Endothelial cell of umbilical vein (primary cell): ENCODE data around the gene ABHD8. TPM values are rescaled to one million over a fixed set of nuclear protein-coding genes. Genes with fewer than 3 reads are reported as not detected.

ENCODE experiments used
- BruUV-seq: library from RNA; stranded (reverse); fragments of 400-500 nt; replicated peaks from 2 replicates; lab custom pipeline; 2021; lab: Mats Ljungman, UMichigan
- CTCF ChIA-PET: fragments of 300-600, 350-600 bp; sonication (Branson Sonifier 250); formaldehyde crosslinking; loops from one replicate; lab custom pipeline; 2021; ENCODE audit warnings: antibody characterized with exemption, inconsistent platforms; lab: Charles Lee
- POLR2A ChIA-PET: fragments of 300-600, 350-600 bp; sonication (Branson Sonifier 250); formaldehyde crosslinking; loops from one replicate; lab custom pipeline; 2021; ENCODE audit warnings: antibody characterized with exemption, inconsistent platforms; lab: Charles Lee
- DNase-seq: peaks from one replicate; pipeline ENCODE4 v3.0.0-alpha.2; 2011; ENCODE audit warnings: low read depth, low spot score
- FAIRE-seq: peaks from 2 replicates; lab custom pipeline; 2011; peaks lifted over from hg19 to GRCh38; lab: Jason Lieb, UNC
- H2AFZ ChIP-seq: 2 replicates; pipeline ENCODE4 v1.6.0; 2012; ENCODE audit warnings: low read depth, low read length, control low read depth, inconsistent platforms
- H3K27ac ChIP-seq: 2 replicates; pipeline ENCODE4 v1.5.1; 2011; ENCODE audit warnings: low read depth, mild to moderate bottlenecking, control low read depth, low read length, moderate library complexity; ENCODE audit not compliant: insufficient read depth
- H3K27me3 ChIP-seq, 2 experiments: 2 replicates each; pipeline versions ENCODE4 v1.6.0 to v1.6.1; 2011; ENCODE audit warnings: low read length in 2 of 2, mixed read lengths in 1 of 2; ENCODE audit not compliant: control insufficient read depth in 2 of 2, insufficient read depth in 2 of 2
- H3K36me3 ChIP-seq, 2 experiments: 2 replicates in 1 of 2; 3 replicates in 1 of 2; pipeline ENCODE4 v1.5.1; 2011; ENCODE audit warnings: low read length in 2 of 2, mild to moderate bottlenecking in 1 of 2, moderate library complexity in 1 of 2; ENCODE audit not compliant: control insufficient read depth in 2 of 2, insufficient read depth in 2 of 2; ENCODE audit errors: extremely low read depth in 1 of 2
- H3K4me1 ChIP-seq: 3 replicates; pipeline ENCODE4 v1.5.1; 2011; ENCODE audit warnings: mild to moderate bottlenecking, low read length; ENCODE audit not compliant: control insufficient read depth, insufficient read depth; ENCODE audit errors: extremely low read depth
- H3K4me2 ChIP-seq: 2 replicates; pipeline ENCODE4 v1.6.1; 2011; ENCODE audit warnings: low read length, control low read depth, mixed read lengths; ENCODE audit not compliant: insufficient read depth
- H3K4me3 ChIP-seq, 3 experiments: fragments of 200-600 bp in 1 of 3; sonication (generic), shearing (Covaris generic) in 1 of 3; replicated peaks in 1 of 3; 2 replicates each; pipeline ENCODE4 v1.5.1; 2011 to 2016; ENCODE audit warnings: control low read depth in 3 of 3, low read length in 3 of 3, mild to moderate bottlenecking in 2 of 3, inconsistent platforms in 1 of 3, low read depth in 1 of 3, moderate library complexity in 1 of 3; ENCODE audit not compliant: insufficient read depth in 1 of 3
- H3K79me2 ChIP-seq: 2 replicates; pipeline ENCODE4 v1.6.0; 2012; ENCODE audit warnings: low read length, inconsistent platforms; ENCODE audit not compliant: control insufficient read depth, insufficient read depth
- H3K9ac ChIP-seq: replicated peaks from 2 replicates; pipeline ENCODE3; 2011; ENCODE audit warnings: low read length, control low read depth; ENCODE audit not compliant: insufficient read depth; ENCODE audit errors: extremely low read depth
- H3K9me1 ChIP-seq: replicated peaks from 3 replicates; pipeline ENCODE4 v1.6.0; 2011; ENCODE audit warnings: mild to moderate bottlenecking, low read length; ENCODE audit not compliant: control insufficient read depth, insufficient read depth; ENCODE audit errors: extremely low read depth
- H3K9me3 ChIP-seq: replicated peaks from 2 replicates; pipeline ENCODE4 v1.5.1; 2012; ENCODE audit warnings: low read length, inconsistent platforms; ENCODE audit not compliant: control insufficient read depth, insufficient read depth
- H4K20me1 ChIP-seq: replicated peaks from 2 replicates; pipeline ENCODE3; 2011; ENCODE audit warnings: mild to moderate bottlenecking, low read length; ENCODE audit not compliant: control insufficient read depth, insufficient read depth; ENCODE audit errors: extremely low read depth
- CTCF ChIP-seq, 2 donors: IDR thresholded peaks; 1 replicate in 1 of 2; 2 replicates in 1 of 2; pipeline ENCODE4 v1.5.1; 2011; ENCODE audit warnings: low read length in 2 of 2, mild to moderate bottlenecking in 2 of 2, moderate library complexity in 2 of 2, control low read depth in 1 of 2, inconsistent platforms in 1 of 2, low read depth in 1 of 2; ENCODE audit not compliant: insufficient read depth in 1 of 2; ENCODE audit errors: extremely low read depth in 1 of 2
- EZH2 ChIP-seq: IDR thresholded peaks from 2 replicates; pipeline ENCODE4 v1.6.1; 2012; ENCODE audit warnings: borderline replicate concordance, low read depth, mild to moderate bottlenecking, moderate library complexity, low read length, inconsistent platforms; ENCODE audit not compliant: severe bottlenecking
- FOS ChIP-seq: IDR thresholded peaks from 2 replicates; pipeline ENCODE4 v1.6.1; 2011; ENCODE audit warnings: mild to moderate bottlenecking, low read length, moderate library complexity, borderline replicate concordance; ENCODE audit not compliant: insufficient read depth
- GATA2 ChIP-seq: IDR thresholded peaks from 2 replicates; pipeline ENCODE4 v1.7.0; 2011; ENCODE audit warnings: low read depth, mild to moderate bottlenecking, moderate library complexity, mixed read lengths, low read length; ENCODE audit not compliant: insufficient read length, insufficient read depth
- JUN ChIP-seq: IDR thresholded peaks from 2 replicates; pipeline ENCODE4 v1.6.1; 2011; ENCODE audit warnings: borderline replicate concordance, low read depth; ENCODE audit not compliant: insufficient read length, insufficient read depth
- MAX ChIP-seq: IDR thresholded peaks from 2 replicates; pipeline ENCODE4 v1.6.1; 2011; ENCODE audit not compliant: insufficient read depth, insufficient read length
- MYC ChIP-seq: IDR thresholded peaks from one replicate; pipeline ENCODE4 v1.6.1; 2011; ENCODE audit warnings: mild to moderate bottlenecking, low read depth, low read length
- POLR2A ChIP-seq: IDR thresholded peaks from 2 replicates; pipeline ENCODE4 v1.6.1; 2012; ENCODE audit warnings: low read depth, mild to moderate bottlenecking, control low read depth, low read length
- POLR2AphosphoS5 ChIP-seq: IDR thresholded peaks from 2 replicates; pipeline ENCODE4 v1.6.1; 2012; ENCODE audit warnings: low read depth, mild to moderate bottlenecking, control low read depth, low read length, moderate library complexity; ENCODE audit not compliant: insufficient read depth
- dilution Hi-C: fragments of 300-500 bp; cut with MboI; formaldehyde crosslinking; loops from one replicate; pipeline ENCODE4 v1.15.0; 2019; ENCODE audit warnings: low sequenced_read_pairs; ENCODE audit not compliant: extremely low pct_ligation_motif_present
- intact Hi-C: fragments of 100-400 bp; cut with micrococcal nuclease; formaldehyde crosslinking; loops from one replicate; pipeline ENCODE4 v1.10.0; 2022
- polyA plus RNA-seq, 4 experiments: library from polyadenylated mRNA; depleted of rRNA in 3 of 4; stranded (reverse) in 3 of 4; unstranded in 1 of 4; fragments of >200 nt; gene quantifications; 2 replicates each; pipeline versions ENCODE4 v1.2.1 to v1.2.3, GENCODE V29; 2011 to 2012; ENCODE audit warnings: missing spikeins in 1 of 4
- total RNA-seq: library from RNA; stranded (reverse); gene quantifications from 2 replicates; pipeline ENCODE4 v1.2.3, GENCODE V29; 2021

ABHD8 gene
- total and polyA plus RNA-seq, 2 donors (not counting 3 experiments of a cell fraction or from before 2014, with no cell fraction given): 5.9 to 8.7 TPM

GRCh38 chr19:17296976-17297375, 6.2 kb downstream of the ABHD8 start:
- TF ChIP-seq POLR2A: no peak
- TF ChIP-seq GATA2: no peak
- TF ChIP-seq MYC: no peak
- no peak for TF ChIP-seq POLR2AphosphoS5
- TF ChIP-seq MAX: no peak
- TF ChIP-seq CTCF (IDR thresholded peaks at IDR 0.05; ENCODE audit: extremely low read depth in 1 of 2, insufficient read depth in 1 of 2, low read depth in 1 of 2, low read length in 2 of 2): no peak
- TF ChIP-seq JUN: no peak
- no peak for TF ChIP-seq EZH2
- no peak for TF ChIP-seq FOS
- DNase-seq (no peak), FAIRE-seq (no peak)
- Histone ChIP-seq H3K36me3 (peaks cover 0 to 3% of the 10 kb centered on the region in 2 experiments), H3K27me3 (no peaks in the 10 kb centered on the region), H3K4me2 (no peak overlapping the region), H3K4me3 (no peak overlapping the region), H4K20me1 (no peaks in the 10 kb centered on the region), H3K9me3 (no peaks in the 10 kb centered on the region), H3K9ac (no peak overlapping the region), H3K79me2 (no peaks in the 10 kb centered on the region), H3K9me1 (no peaks in the 10 kb centered on the region), H3K4me1 (peaks cover 9% of the 10 kb centered on the region), H3K27ac (no peak overlapping the region), H2AFZ (no peak overlapping the region)
- ChIA-PET CTCF (interaction anchor here (0.6 to 1.6 kb wide), 2 partner anchors 8 to 23 kb away, joined by 3 to 10 read pairs; partner anchors contain the start of gene MRPL34), POLR2A (no interaction called here)
- intact Hi-C loops: no loop called here
- dilution Hi-C loops: no loop called here
- no TSS peak for BruUV-seq
